Fibroblast of pulmonary artery (primary cell): ENCODE data around the gene HSPG2.
A peak's percentile ranks its signal among the peaks of the same experiment; 100 is the strongest.

Experiments used
- DNase-seq: peaks from one replicate; pipeline ENCODE4 v3.0.0-alpha.2; 2010; ENCODE audit warnings: low read depth
- H3K4me3 ChIP-seq: replicated peaks from 2 replicates; pipeline ENCODE4 v1.5.1; 2011; ENCODE audit warnings: low read depth, mild to moderate bottlenecking, control low read depth, low read length, moderate library complexity
- CTCF ChIP-seq: IDR thresholded peaks from 2 replicates; pipeline ENCODE4 v1.5.1; 2011; ENCODE audit warnings: mild to moderate bottlenecking, control low read depth, low read length, inconsistent platforms; ENCODE audit errors: missing control alignments

HSPG2 gene

GRCh38 chr1:21814241-21814918 lies 122.7 kb downstream of the HSPG2 start:
- DNase-seq = no peak
- H3K4me3 ChIP-seq = peak overlapping the region; percentile 35

GRCh38 chr1:21813542-21813941 lies 123.6 kb downstream of the HSPG2 start:
- H3K4me3 ChIP-seq = no peak overlapping the region
- no peak for DNase-seq
- no peak for TF ChIP-seq CTCF

More at GRCh38 chr1:21814241-21814918, 122.7 kb downstream of the HSPG2 start:
- TF ChIP-seq CTCF = peak; percentile 30

- TF ChIP-seq CTCF = no peak
- H3K4me3 ChIP-seq = no peak within 1 kb of the TSS
- DNase-seq = peak; percentile 49
These were observed 125.2 kb downstream of the HSPG2 start, which contains the start of gene LDLRAD2 for GRCh38 chr1:21811875-21812305. LDLRAD2 (plus strand) TSS chr1:21812265; CDS start chr1:21812452, 187 bp downstream.

- no peak overlapping the region for H3K4me3 ChIP-seq
- TF ChIP-seq CTCF = no peak
- no peak for DNase-seq
These were observed 132.6 kb downstream of the HSPG2 start for GRCh38 chr1:21804536-21804935.

- no peak for DNase-seq
- TF ChIP-seq CTCF = no peak
- H3K4me3 ChIP-seq = no peak overlapping the region
These were observed 136.0 kb downstream of the HSPG2 start for GRCh38 chr1:21801100-21801499.

- TF ChIP-seq CTCF = no peak
- H3K4me3 ChIP-seq = no peak overlapping the region
- no peak for DNase-seq
These were observed 137.4 kb downstream of the HSPG2 start for GRCh38 chr1:21799730-21800129.

- TF ChIP-seq CTCF = no peak
- no peak overlapping the region for H3K4me3 ChIP-seq
- no peak for DNase-seq
These were observed 142.0 kb downstream of the HSPG2 start for GRCh38 chr1:21795075-21795474.
